ENCODE results near the gene CPTP.

DNA sequence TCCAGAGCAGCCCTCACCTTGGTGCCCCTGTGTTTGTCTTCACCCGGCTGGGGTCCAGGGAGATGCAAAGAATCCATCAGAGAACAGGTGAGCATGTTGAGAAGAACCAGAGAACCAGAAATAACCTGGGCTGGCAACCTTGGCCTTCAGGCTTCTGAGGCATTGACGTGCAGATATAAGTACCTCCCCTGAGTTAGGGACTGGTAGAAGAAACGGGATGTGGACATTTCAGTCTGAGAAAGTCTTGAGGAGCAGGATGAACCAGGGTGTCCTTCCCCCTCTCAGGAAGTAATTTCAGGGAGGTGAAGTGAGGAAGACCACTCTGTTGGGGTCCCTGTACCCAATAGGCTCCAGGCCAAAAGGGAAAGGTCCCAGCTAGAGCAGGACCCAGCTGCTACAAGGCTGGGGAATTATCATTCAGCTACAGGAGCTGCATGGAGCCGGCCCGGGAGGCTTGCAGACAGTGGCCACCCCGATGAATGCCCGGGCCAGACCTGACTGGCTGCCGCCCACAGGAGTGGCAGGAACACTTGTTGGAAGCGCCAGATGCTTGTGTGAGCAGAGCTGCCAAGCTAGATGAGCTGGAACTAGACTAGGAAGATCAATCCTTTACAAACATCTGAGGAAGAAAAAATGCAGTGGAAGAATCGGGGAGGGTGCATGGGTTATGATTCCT, 52.1 kb downstream of the CPTP start:
- no peak for TF ChIP-seq POLR2A (IDR thresholded peaks at IDR 0.05; ENCODE audit: low read depth, low read length)
- TF ChIP-seq TAF1 (IDR thresholded peaks at IDR 0.05; ENCODE audit: borderline replicate concordance, low read depth, low read length) = no peak
- TF ChIP-seq POLR2AphosphoS5 (IDR thresholded peaks at IDR 0.05; ENCODE audit: low read depth, low read length) = no peak

Data from GM12892 (cell line).